Right lobe of liver (tissue), 4 donors: ENCODE measurements around the gene CFAP107.

Source experiments
- CTCF ChIP-seq, 4 donors: fragments of 200-600 bp in 3 of 4; fragments of 450-650 bp in 1 of 4; IDR thresholded peaks; one replicate each; pipeline versions ENCODE4 v1.5.1 to v1.8.0; 2016 to 2022; ENCODE audit warnings: antibody characterized with exemption in 4 of 4, mild to moderate bottlenecking in 2 of 4
- POLR2A ChIP-seq: fragments of 450-650 bp; IDR thresholded peaks from one replicate; pipeline ENCODE4 v1.6.1; 2017; ENCODE audit warnings: antibody characterized with exemption, mild to moderate bottlenecking
- donor health status: DM: no; HTN: no; CAD: no.
- donor health status: DM: no; HTN: no; CAD: no.
- donor health status: DM: no; HTN: yes; CAD: no.

DNA sequence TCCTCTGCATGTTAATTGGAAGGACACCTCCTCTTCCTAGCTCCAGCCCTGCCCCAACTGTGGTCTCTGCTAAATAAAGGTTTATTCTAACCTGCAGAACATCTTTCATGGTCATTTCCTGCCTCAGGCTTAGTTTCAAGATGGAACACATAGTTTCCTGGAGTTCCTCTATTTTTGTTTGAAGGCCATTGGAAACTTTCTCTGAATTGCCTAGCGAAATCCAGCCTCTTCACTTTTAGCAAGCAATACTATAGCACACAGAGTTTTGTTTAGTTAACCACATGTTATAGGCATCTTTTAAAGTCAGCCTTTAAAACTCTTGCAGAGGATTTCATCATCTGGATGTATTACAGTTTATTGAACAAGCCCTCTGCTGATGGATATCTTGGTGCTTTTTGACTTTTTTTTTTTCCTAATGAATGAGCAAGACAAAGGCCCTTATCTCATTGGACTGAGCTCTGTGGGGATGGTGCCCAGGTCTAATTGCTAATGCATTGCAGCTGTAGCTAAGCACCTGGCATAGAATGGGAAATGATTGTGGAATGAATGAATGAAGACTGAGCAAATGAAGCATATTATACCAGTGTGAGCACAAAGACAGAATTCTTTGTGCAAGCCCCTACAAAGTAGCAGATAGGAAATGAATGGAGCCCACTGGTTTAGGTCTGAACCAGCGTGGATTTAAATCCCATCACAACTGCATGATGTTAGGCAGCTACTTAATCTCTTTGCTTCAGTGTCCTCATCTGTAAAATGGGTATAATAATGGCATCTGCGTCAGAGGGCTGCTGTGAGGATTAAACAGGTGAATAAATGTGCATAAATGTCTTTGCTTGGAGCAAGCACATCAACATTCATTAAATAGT, 641 bp upstream of the CFAP107 start:
- TF ChIP-seq CTCF (IDR thresholded peaks at IDR 0.05): no peak
- TF ChIP-seq POLR2A: no peak
